PC-9 (cell line): ENCODE data around the gene AKNAD1.

Experiments used
- EZH2 ChIP-seq: fragments of 200-600 bp; sonication (generic); IDR thresholded peaks from 2 replicates; pipeline ENCODE4 v1.8.0; 2017; ENCODE audit warnings: antibody characterized with exemption, low read depth
- TF ChIP-seq, protein P1 (sequence below): fragments of 200-600 bp; sonication (generic); conservative IDR thresholded peaks from 2 replicates; pipeline ENCODE4 v1.6.1; 2017; ENCODE audit warnings: mixed run types, antibody characterized with exemption, mild to moderate bottlenecking, moderate library complexity

DNA sequence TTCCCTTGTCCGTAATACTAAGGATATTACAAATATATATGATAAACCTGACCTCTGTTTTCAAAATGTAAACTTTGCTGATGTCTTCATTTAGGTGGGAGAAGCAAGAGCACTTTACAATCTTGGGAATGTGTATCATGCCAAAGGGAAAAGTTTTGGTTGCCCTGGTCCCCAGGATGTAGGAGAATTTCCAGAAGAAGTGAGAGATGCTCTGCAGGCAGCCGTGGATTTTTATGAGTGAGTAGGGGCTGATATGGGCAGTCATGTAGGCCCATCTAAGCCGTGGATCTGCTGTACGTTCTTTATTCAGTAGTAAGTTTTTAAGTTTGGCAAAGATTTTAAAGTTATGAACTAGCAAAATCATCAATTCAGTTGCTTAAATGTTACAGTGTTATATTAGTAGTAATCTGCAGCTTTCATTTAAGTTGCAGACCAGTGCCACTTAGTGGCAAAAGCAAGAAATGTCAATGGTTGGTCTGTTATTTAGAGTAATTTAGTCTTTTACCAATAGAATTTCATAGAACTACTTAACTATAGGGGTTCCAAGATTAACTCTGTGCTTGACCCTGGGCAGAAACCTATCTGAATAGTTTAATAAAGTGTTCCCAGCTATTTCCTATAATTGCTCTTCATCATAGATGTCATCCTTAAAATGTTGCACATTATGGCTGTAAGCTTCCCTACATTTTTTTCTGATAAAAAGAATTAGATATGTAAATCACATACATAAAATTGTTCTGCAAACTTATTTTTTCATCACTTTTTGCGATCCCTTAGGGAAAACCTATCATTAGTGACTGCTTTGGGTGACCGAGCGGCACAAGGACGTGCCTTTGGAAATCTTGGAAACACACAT is 41.2 kb upstream of the AKNAD1 start:
- TF ChIP-seq EZH2 = no peak
- TF ChIP-seq, protein P1, sequence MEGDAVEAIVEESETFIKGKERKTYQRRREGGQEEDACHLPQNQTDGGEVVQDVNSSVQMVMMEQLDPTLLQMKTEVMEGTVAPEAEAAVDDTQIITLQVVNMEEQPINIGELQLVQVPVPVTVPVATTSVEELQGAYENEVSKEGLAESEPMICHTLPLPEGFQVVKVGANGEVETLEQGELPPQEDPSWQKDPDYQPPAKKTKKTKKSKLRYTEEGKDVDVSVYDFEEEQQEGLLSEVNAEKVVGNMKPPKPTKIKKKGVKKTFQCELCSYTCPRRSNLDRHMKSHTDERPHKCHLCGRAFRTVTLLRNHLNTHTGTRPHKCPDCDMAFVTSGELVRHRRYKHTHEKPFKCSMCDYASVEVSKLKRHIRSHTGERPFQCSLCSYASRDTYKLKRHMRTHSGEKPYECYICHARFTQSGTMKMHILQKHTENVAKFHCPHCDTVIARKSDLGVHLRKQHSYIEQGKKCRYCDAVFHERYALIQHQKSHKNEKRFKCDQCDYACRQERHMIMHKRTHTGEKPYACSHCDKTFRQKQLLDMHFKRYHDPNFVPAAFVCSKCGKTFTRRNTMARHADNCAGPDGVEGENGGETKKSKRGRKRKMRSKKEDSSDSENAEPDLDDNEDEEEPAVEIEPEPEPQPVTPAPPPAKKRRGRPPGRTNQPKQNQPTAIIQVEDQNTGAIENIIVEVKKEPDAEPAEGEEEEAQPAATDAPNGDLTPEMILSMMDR = peak; percentile 96
